Colonic mucosa (tissue), 4 donors: Measurements from ENCODE around the gene B9D2. TPM values are rescaled to one million over a fixed set of nuclear protein-coding genes. Genes with fewer than 3 reads are reported as not detected.

Experiments used
- DNase-seq: peaks from one replicate; pipeline ENCODE4 v3.0.0-alpha.2; 2020
- H3K27ac ChIP-seq: fragments of 200-600 bp; one replicate; pipeline ENCODE4 v1.8.0; 2021
- H3K27me3 ChIP-seq: fragments of 200-600 bp; one replicate; pipeline ENCODE4 v1.8.0; 2021
- H3K36me3 ChIP-seq: fragments of 200-600 bp; one replicate; pipeline ENCODE4 v1.8.0; 2021
- H3K4me1 ChIP-seq: fragments of 200-600 bp; one replicate; pipeline ENCODE4 v1.8.0; 2021; ENCODE audit warnings: mild to moderate bottlenecking
- H3K4me3 ChIP-seq: fragments of 200-600 bp; one replicate; pipeline ENCODE4 v1.8.0; 2021
- H3K9ac ChIP-seq, 2 donors: one replicate each; pipeline ENCODE4 v1.7.0; 2013; ENCODE audit warnings: control low read depth in 2 of 2, low read depth in 2 of 2, low read length in 2 of 2
- H3K9me3 ChIP-seq: fragments of 200-600 bp; one replicate; pipeline ENCODE4 v1.8.0; 2021
- CTCF ChIP-seq: fragments of 200-600 bp; IDR thresholded peaks from one replicate; pipeline ENCODE4 v1.8.0; 2022; ENCODE audit warnings: antibody characterized with exemption, mild to moderate bottlenecking
- intact Hi-C: fragments of 100-400 bp; cut with DNase I; formaldehyde crosslinking; loops from one replicate; pipeline ENCODE4 v1.14.1; 2022
- total RNA-seq, 2 donors: library from RNA; stranded (reverse); fragmentation: NEBNext Ultra II Directional in 1 of 2; extraction: Animal tissue kit (Norgen Biotek cat#: 25700) in 1 of 2; gene quantifications; one replicate each; pipeline ENCODE4 v1.2.1, GENCODE V29; 2021
- donor health status: healthy.
- donor health status: DM: no; HTN: no; CAD: no.
- donor health status: DM: no; HTN: no; CAD: no.

B9D2 gene
- total RNA-seq, 2 donors from 2014 or later, result 8.4 to 10.4 TPM

- H3K9me3 ChIP-seq, result no peaks in the 10 kb centered on the region
- H3K36me3 ChIP-seq, result no peaks in the 10 kb centered on the region
- peaks cover 19% of the 10 kb centered on the region for H3K4me1 ChIP-seq
- DNase-seq, result no peak
- H3K27me3 ChIP-seq, result no peaks in the 10 kb centered on the region
- H3K27ac ChIP-seq, result no peak overlapping the region
- H3K9ac ChIP-seq, result no peak overlapping the region
- intact Hi-C loops, result no loop called here
- no peak for TF ChIP-seq CTCF
- H3K4me3 ChIP-seq, result no peak overlapping the region
Measured at GRCh38 chr19:41330481-41330880, 33.5 kb downstream of the B9D2 start.

- peak overlapping the region in 1 of 2 donors; percentile 54 for H3K9ac ChIP-seq
- H3K27ac ChIP-seq, result peak overlapping the region; percentile 67
- no peaks in the 10 kb centered on the region for H3K36me3 ChIP-seq
- TF ChIP-seq CTCF, result no peak
- DNase-seq, result no peak
- peaks cover 29% of the 10 kb centered on the region for H3K4me1 ChIP-seq
- H3K4me3 ChIP-seq, result no peak overlapping the region
- intact Hi-C loops, result loop anchor here (10.0 kb wide), 1 partner anchor 106 kb away; the partner anchor contains the start of gene DMAC2
- no peaks in the 10 kb centered on the region for H3K27me3 ChIP-seq
- H3K9me3 ChIP-seq, result no peaks in the 10 kb centered on the region
Measured at GRCh38 chr19:41328842-41329225, 35.1 kb downstream of the B9D2 start.

- no peaks in the 10 kb centered on the region for H3K27me3 ChIP-seq
- peak overlapping the region; percentile 53 to 54 for H3K9ac ChIP-seq
- intact Hi-C loops, result loop anchor here (10.0 kb wide), 1 partner anchor 107 kb away; the partner anchor contains the start of gene DMAC2
- no peak for DNase-seq
- peaks cover 29% of the 10 kb centered on the region for H3K4me1 ChIP-seq
- no peak for TF ChIP-seq CTCF
- H3K4me3 ChIP-seq, result peak overlapping the region; percentile 30
- no peaks in the 10 kb centered on the region for H3K36me3 ChIP-seq
- no peaks in the 10 kb centered on the region for H3K9me3 ChIP-seq
- H3K27ac ChIP-seq, result peak overlapping the region; percentile 67
Measured at GRCh38 chr19:41328157-41328841, 35.6 kb downstream of the B9D2 start.

- Histone ChIP-seq H3K27ac (peak overlapping the region; percentile 67), H3K9ac (peak overlapping the region; percentile 53 to 54), H3K4me3 (peak overlapping the region; percentile 30), H3K4me1 (peaks cover 29% of the 10 kb centered on the region), H3K36me3 (no peaks in the 10 kb centered on the region), H3K9me3 (no peaks in the 10 kb centered on the region), H3K27me3 (no peaks in the 10 kb centered on the region)
- no peak for TF ChIP-seq CTCF
- intact Hi-C loops, result loop anchor here (10.0 kb wide), 1 partner anchor 107 kb away; the partner anchor contains the start of gene DMAC2
- peak; percentile 81 for DNase-seq
Measured at GRCh38 chr19:41327576-41328156, 36.3 kb downstream of the B9D2 start.

GRCh38 chr19:41327076-41327575 lies 36.8 kb downstream of the B9D2 start:
- DNase-seq, result no peak
- intact Hi-C loops, result loop anchor here (10.0 kb wide), 1 partner anchor 108 kb away; the partner anchor contains the start of gene DMAC2
- Histone ChIP-seq H3K27me3 (no peaks in the 10 kb centered on the region), H3K9ac (peak overlapping the region; percentile 53 to 54), H3K4me3 (peak overlapping the region; percentile 30), H3K36me3 (no peaks in the 10 kb centered on the region), H3K27ac (peak overlapping the region; percentile 67), H3K4me1 (peaks cover 29% of the 10 kb centered on the region), H3K9me3 (no peaks in the 10 kb centered on the region)
- no peak for TF ChIP-seq CTCF
